CD14-positive monocyte (primary cell): ENCODE data around the gene CBX3. TPM values are rescaled to one million over a fixed set of nuclear protein-coding genes. Genes with fewer than 3 reads are reported as not detected.
A peak's percentile ranks its signal among the peaks of the same experiment; 100 is the strongest.
"Not testable (repeated sequence)": the region's sequence is repeated elsewhere in the genome, so short reads cannot be mapped to it uniquely, and the experiment has no call there.

ENCODE experiments used
- DNase-seq, 3 donors: peaks; one replicate each; pipeline ENCODE4 v3.0.0-alpha.2; 2011 to 2022
- H2AFZ ChIP-seq: 2 replicates; pipeline ENCODE4 v1.6.0; 2012; ENCODE audit warnings: mild to moderate bottlenecking, low read depth, low read length, inconsistent platforms; ENCODE audit not compliant: insufficient read depth, poor library complexity, severe bottlenecking
- H3K27ac ChIP-seq, 2 donors: 1 replicate in 1 of 2; 2 replicates in 1 of 2; pipeline ENCODE4 v1.5.1; 2012 to 2013; ENCODE audit warnings: low read length in 2 of 2, control low read depth in 1 of 2, inconsistent platforms in 1 of 2, low read depth in 1 of 2, mild to moderate bottlenecking in 1 of 2
- H3K27me3 ChIP-seq, 2 donors: one replicate each; pipeline versions ENCODE4 v1.6.0 to v1.6.1; 2011 to 2013; ENCODE audit warnings: low read length in 2 of 2; ENCODE audit not compliant: control insufficient read depth in 2 of 2, insufficient read depth in 2 of 2
- H3K36me3 ChIP-seq, 2 donors: replicated peaks in 1 of 2; 1 replicate in 1 of 2; 2 replicates in 1 of 2; pipeline versions ENCODE4 v1.5.1 to v1.6.1; 2012 to 2013; ENCODE audit warnings: low read length in 2 of 2, control low read depth in 1 of 2, inconsistent platforms in 1 of 2, mild to moderate bottlenecking in 1 of 2; ENCODE audit not compliant: insufficient read depth in 2 of 2, control insufficient read depth in 1 of 2
- H3K4me1 ChIP-seq, 2 donors: 1 replicate in 1 of 2; 2 replicates in 1 of 2; pipeline versions ENCODE4 v1.5.1 to v1.6.1; 2012 to 2013; ENCODE audit warnings: low read length in 2 of 2, control low read depth in 1 of 2, inconsistent platforms in 1 of 2, mild to moderate bottlenecking in 1 of 2, moderate library complexity in 1 of 2; ENCODE audit not compliant: insufficient read depth in 2 of 2, control insufficient read depth in 1 of 2
- H3K4me2 ChIP-seq: replicated peaks from 2 replicates; pipeline ENCODE3; 2012; ENCODE audit warnings: low read length, moderate library complexity, mild to moderate bottlenecking; ENCODE audit not compliant: poor library complexity, severe bottlenecking; ENCODE audit errors: extremely low read depth
- H3K4me3 ChIP-seq, 3 experiments: fragments of 200-600 bp in 1 of 3; sonication (generic) in 1 of 3; replicated peaks in 1 of 3; 1 replicate in 2 of 3; 2 replicates in 1 of 3; pipeline ENCODE4 v1.5.1; 2011 to 2013; ENCODE audit warnings: low read length in 3 of 3, mild to moderate bottlenecking in 3 of 3, control low read depth in 2 of 3, low read depth in 2 of 3, inconsistent platforms in 1 of 3, moderate library complexity in 1 of 3
- H3K79me2 ChIP-seq: 2 replicates; pipeline ENCODE4 v1.6.0; 2012; ENCODE audit warnings: mild to moderate bottlenecking, control low read depth, inconsistent platforms, low read length, moderate library complexity; ENCODE audit not compliant: insufficient read depth
- H3K9ac ChIP-seq: 2 replicates; pipeline ENCODE4 v1.6.0; 2017; ENCODE audit warnings: low read length, mild to moderate bottlenecking; ENCODE audit not compliant: insufficient read depth, poor library complexity, severe bottlenecking
- H3K9me3 ChIP-seq, 2 donors: replicated peaks in 1 of 2; 1 replicate in 1 of 2; 2 replicates in 1 of 2; pipeline versions ENCODE4 v1.5.1 to v1.6.1; 2012 to 2013; ENCODE audit warnings: low read length in 2 of 2, control low read depth in 1 of 2; ENCODE audit not compliant: control insufficient read depth in 1 of 2, insufficient read depth in 1 of 2
- H4K20me1 ChIP-seq: 2 replicates; pipeline ENCODE4 v1.6.0; 2012; ENCODE audit warnings: mild to moderate bottlenecking, low read length, control low read depth, moderate library complexity; ENCODE audit not compliant: insufficient read depth
- H3K27ac Mint-ChIP-seq, 7 donors: one replicate each; pipeline ENCODE4 v1.8.0; 2020; ENCODE audit warnings: mild to moderate bottlenecking in 7 of 7, mixed read lengths in 7 of 7, moderate library complexity in 6 of 7, inconsistent platforms in 2 of 7
- H3K27me3 Mint-ChIP-seq, 3 donors: one replicate each; pipeline ENCODE4 v1.8.0; 2021 to 2022; ENCODE audit warnings: low read depth in 3 of 3, mild to moderate bottlenecking in 3 of 3, mixed read lengths in 3 of 3, moderate library complexity in 3 of 3, inconsistent platforms in 1 of 3
- H3K36me3 Mint-ChIP-seq, 2 donors: one replicate each; pipeline ENCODE4 v1.8.0; 2020; ENCODE audit warnings: mixed read lengths in 2 of 2, inconsistent platforms in 1 of 2, mild to moderate bottlenecking in 1 of 2
- H3K4me1 Mint-ChIP-seq: one replicate; pipeline ENCODE4 v1.8.0; 2020; ENCODE audit warnings: mild to moderate bottlenecking, mixed read lengths
- H3K4me3 Mint-ChIP-seq, 2 donors: one replicate each; pipeline ENCODE4 v1.8.0; 2020; ENCODE audit warnings: mild to moderate bottlenecking in 2 of 2, mixed read lengths in 2 of 2, moderate library complexity in 1 of 2
- H3K9me3 Mint-ChIP-seq, 7 donors: one replicate each; pipeline ENCODE4 v1.8.0; 2020 to 2022; ENCODE audit warnings: mixed read lengths in 7 of 7, mild to moderate bottlenecking in 6 of 7, moderate library complexity in 6 of 7, inconsistent platforms in 2 of 7
- CTCF ChIP-seq: fragments of 200-600 bp; IDR thresholded peaks from one replicate; pipeline ENCODE4 v1.8.0; 2022; ENCODE audit warnings: antibody characterized with exemption, mild to moderate bottlenecking
- WGBS: methylation state at CpG from one replicate; pipeline ENCODE4 v1.1.5; 2013; ENCODE audit warnings: missing lambda C conversion rate; ENCODE audit not compliant: insufficient coverage; 5-methylcytosine and 5-hydroxymethylcytosine counted together
- intact Hi-C, 2 donors: fragments of 100-400 bp; cut with micrococcal nuclease; formaldehyde crosslinking; loops; one replicate each; pipeline versions ENCODE4 v1.15.0 to v1.15.1; 2023
- polyA plus RNA-seq, 3 donors: library from polyadenylated mRNA; depleted of rRNA in 1 of 3; unstranded in 2 of 3; stranded (reverse) in 1 of 3; fragments of 300-500 nt in 2 of 3; fragments of >200 nt in 1 of 3; fragmentation: Illumina TruSeq in 2 of 3; gene quantifications; 1 replicate in 2 of 3; 2 replicates in 1 of 3; pipeline ENCODE4 v1.2.3, GENCODE V29; 2012 to 2021

The CBX3 gene
- polyA plus RNA-seq, 3 donors, result 48.1 to 78.1 (median 63.7) TPM

- H3K79me2 ChIP-seq, H3K36me3 Mint-ChIP-seq, H4K20me1 ChIP-seq, H3K9me3 Mint-ChIP-seq, H3K36me3 ChIP-seq, H3K9me3 ChIP-seq, H3K27me3 ChIP-seq: not testable (repeated sequence)
- Histone ChIP-seq H3K4me1 (peaks cover 40 to 58% of the 10 kb centered on the region in 2 donors), H2AFZ (peak overlapping the region; percentile 90), H3K4me3 (peak overlapping the region; percentile 28 to 75 (median 65)), H3K27ac (peak overlapping the region in 1 of 2 donors; percentile 56), H3K4me2 (peak overlapping the region; percentile 91), H3K9ac (peak overlapping the region; percentile 10)
- peaks cover 50% of the 10 kb centered on the region for H3K4me1 Mint-ChIP-seq
- WGBS, result 0% methylated on average over 34 of the region's 54 CpGs
- H3K27ac Mint-ChIP-seq, result peak overlapping the region in 3 of 7 donors; percentile 73 to 85 (median 74)
- intact Hi-C loops, result loop anchor here (2.0 to 5.0 kb wide), 3 partner anchors 46 to 51 kb away; no protein-coding TSS in a partner anchor
- H3K4me3 Mint-ChIP-seq, result peak overlapping the region; percentile 88 to 93
- H3K27me3 Mint-ChIP-seq, result peaks cover 11 to 22% (median 17%) of the 10 kb centered on the region in 3 donors
- DNase-seq, result peak in 1 of 3 donors; percentile 11
These were observed 48.7 kb upstream of the CBX3 start for GRCh38 chr7:26152782-26153240.

DNA sequence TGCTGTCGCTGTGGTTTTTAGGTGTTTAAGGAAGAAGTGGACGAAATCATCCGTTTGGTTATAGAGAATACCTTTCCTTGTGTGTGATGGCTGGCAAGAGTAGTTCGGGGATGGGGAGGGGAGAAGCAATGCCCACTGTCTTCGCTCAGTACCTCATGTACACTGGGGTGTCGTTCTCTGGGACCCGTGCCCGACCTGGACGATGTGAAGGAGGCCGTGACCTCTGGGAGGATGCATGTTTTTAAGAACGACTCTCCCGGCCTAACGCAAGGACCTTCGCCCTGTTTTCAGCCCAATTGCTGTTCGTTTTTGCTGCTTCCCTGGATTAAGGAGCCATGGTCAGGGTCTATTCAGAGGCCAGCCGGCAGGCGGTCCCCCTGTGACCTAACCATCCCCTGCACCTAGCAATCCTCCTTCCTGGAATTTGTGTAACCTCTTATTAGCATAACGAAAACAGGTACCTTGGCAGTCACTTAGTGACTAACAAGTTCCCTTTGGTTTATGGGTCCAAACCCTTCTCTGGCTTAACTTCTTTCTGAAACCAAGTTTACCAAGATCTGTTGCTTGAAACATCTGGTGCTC lies 48.2 kb upstream of the CBX3 start:
- H3K4me2 ChIP-seq, result peak overlapping the region; percentile 91
- peak overlapping the region; percentile 63 to 85 (median 73) for H3K27ac Mint-ChIP-seq

More for the DNA sequence above, 48.2 kb upstream of the CBX3 start:
- Histone ChIP-seq H3K9me3 (no peaks in the 10 kb centered on the region), H2AFZ (peak overlapping the region; percentile 90), H3K4me3 (peak overlapping the region; percentile 28 to 75 (median 65)), H3K9ac (peak overlapping the region; percentile 10), H3K27ac (peak overlapping the region in 1 of 2 donors; percentile 56), H3K27me3 (peaks cover 4 to 7% of the 10 kb centered on the region in 2 donors), H4K20me1 (no peaks in the 10 kb centered on the region), H3K79me2 (no peaks in the 10 kb centered on the region), H3K36me3 (no peaks in the 10 kb centered on the region), H3K4me1 (peaks cover 40 to 58% of the 10 kb centered on the region in 2 donors)
- Mint-ChIP-seq H3K4me1 (peaks cover 50% of the 10 kb centered on the region), H3K36me3 (peaks cover 4 to 8% of the 10 kb centered on the region in 2 donors), H3K9me3 (peaks cover 0 to 5% (median 0%) of the 10 kb centered on the region in 7 donors), H3K27me3 (peaks cover 11 to 22% (median 19%) of the 10 kb centered on the region in 3 donors), H3K4me3 (peak overlapping the region; percentile 88 to 93)
- intact Hi-C loops, result loop anchor here (2.0 to 5.0 kb wide), 3 partner anchors 45 to 51 kb away; no protein-coding TSS in a partner anchor
- peak; percentile 15 to 57 (median 53) for DNase-seq
- TF ChIP-seq CTCF, result no peak
- WGBS, result 3% methylated on average over 18 of the region's 18 CpGs
